Testis (tissue), 3 donors: ENCODE results near the gene PITRM1. TPM values are rescaled to one million over a fixed set of nuclear protein-coding genes. Genes with fewer than 3 reads are reported as not detected.
"Not testable (repeated sequence)": the region's sequence is repeated elsewhere in the genome, so short reads cannot be mapped to it uniquely, and the experiment has no call there.

Experiments
- DNase-seq: peaks from one replicate; pipeline ENCODE4 v3.0.0-alpha.2; 2019
- H3K27ac ChIP-seq, 2 donors: fragments of 200-600 bp; sonication (generic); one replicate each; pipeline ENCODE4 v1.5.1; 2019
- H3K27me3 ChIP-seq: fragments of 200-600 bp; sonication (generic); one replicate; pipeline ENCODE4 v1.5.1; 2019
- H3K36me3 ChIP-seq: fragments of 200-600 bp; sonication (generic); one replicate; pipeline ENCODE4 v1.5.1; 2017; ENCODE audit warnings: low read depth; ENCODE audit errors: missing control alignments
- H3K4me1 ChIP-seq: fragments of 200-600 bp; sonication (generic); one replicate; pipeline ENCODE4 v1.5.1; 2019
- H3K4me3 ChIP-seq, 2 donors: fragments of 200-600 bp; sonication (generic); one replicate each; pipeline ENCODE4 v1.5.1; 2017 to 2019
- H3K9me3 ChIP-seq: fragments of 200-600 bp; sonication (generic); one replicate; pipeline ENCODE4 v1.5.1; 2017
- CTCF ChIP-seq, 3 experiments: fragments of 450-650 bp in 2 of 3; fragments of 200-600 bp in 1 of 3; sonication (generic) in 1 of 3; IDR thresholded peaks; one replicate each; pipeline ENCODE4 v1.5.1; 2016 to 2019; ENCODE audit warnings: antibody characterized with exemption in 3 of 3, mild to moderate bottlenecking in 2 of 3, moderate library complexity in 1 of 3
- POLR2A ChIP-seq: fragments of 450-650 bp; IDR thresholded peaks from one replicate; pipeline ENCODE4 v1.6.1; 2017; ENCODE audit warnings: antibody characterized with exemption, mild to moderate bottlenecking, moderate library complexity
- WGBS, 2 donors: methylation state at CpG; one replicate each; pipeline ENCODE4 v1.1.5; 2018; 5-methylcytosine and 5-hydroxymethylcytosine counted together
- intact Hi-C: fragments of 100-400 bp; cut with DNase I; formaldehyde crosslinking; loops from one replicate; pipeline ENCODE4 v1.15.1; 2023; ENCODE audit warnings: low total_unique reads
- polyA plus RNA-seq: library from polyadenylated mRNA; stranded (reverse); fragments of 350-450 nt; fragmentation: Illumina TruSeq; extraction: RNeasy Lipid Tissue Mini Kit (QIAGEN cat#74804); gene quantifications from one replicate; pipeline ENCODE4 v1.2.3, GENCODE V29; 2014; ENCODE audit warnings: low read depth, low replicate concordance; ENCODE audit not compliant: insufficient read depth
- total RNA-seq, 2 donors: library from RNA; depleted of rRNA; stranded (reverse); fragments of >200 nt; gene quantifications; one replicate each; pipeline ENCODE4 v1.2.3, GENCODE V29; 2016

Gene PITRM1
- total and polyA plus RNA-seq, 3 donors from 2014 or later: 109 to 162 (median 125) TPM

GRCh38 chr10:3173171-3173878, 743 bp upstream of the PITRM1 start:
- no peaks in the 10 kb centered on the region for H3K36me3 ChIP-seq
- TF ChIP-seq CTCF (IDR thresholded peaks at IDR 0.05) (no peak), POLR2A (no peak)
- intact Hi-C loops: no loop called here
- H3K27me3 ChIP-seq: no peaks in the 10 kb centered on the region
- peak overlapping the region; percentile 84 to 90 for H3K4me3 ChIP-seq
- no peak overlapping the region for H3K27ac ChIP-seq
- H3K9me3 ChIP-seq: no peaks in the 10 kb centered on the region
- DNase-seq: peak; percentile 88
- 35 to 37% methylated on average over 17 to 26 of the region's 26 CpGs for WGBS, 2 donors
- H3K4me1 ChIP-seq: peaks cover 22% of the 10 kb centered on the region

- peaks cover 22% of the 10 kb centered on the region for H3K4me1 ChIP-seq
- peak overlapping the region; percentile 55 to 81 for H3K27ac ChIP-seq
- intact Hi-C loops: no loop called here
- H3K4me3 ChIP-seq: peak overlapping the region; percentile 84 to 90
- H3K27me3 ChIP-seq: no peaks in the 10 kb centered on the region
- 1% methylated on average over 21 of the region's 21 CpGs for WGBS, 2 donors
- TF ChIP-seq POLR2A (no peak), CTCF (IDR thresholded peaks at IDR 0.05) (no peak)
- no peaks in the 10 kb centered on the region for H3K36me3 ChIP-seq
- no peaks in the 10 kb centered on the region for H3K9me3 ChIP-seq
- DNase-seq: peak; percentile 47
Observed at GRCh38 chr10:3172081-3172445, 519 bp downstream of the PITRM1 start.

GRCh38 chr10:3171488-3171887, 1.1 kb downstream of the PITRM1 start:
- H3K27me3 ChIP-seq, H3K9me3 ChIP-seq, H3K36me3 ChIP-seq, DNase-seq, intact Hi-C loops: not testable (repeated sequence)
- H3K4me1 ChIP-seq: peaks cover 22% of the 10 kb centered on the region
- peak overlapping the region; percentile 84 to 90 for H3K4me3 ChIP-seq
- H3K27ac ChIP-seq: peak overlapping the region in 1 of 2 donors; percentile 81
- 73% methylated on average over 11 of the region's 11 CpGs for WGBS, 2 donors

GRCh38 chr10:3169673-3170072, 2.9 kb downstream of the PITRM1 start:
- Histone ChIP-seq H3K27ac (no peak overlapping the region), H3K4me3 (no peak overlapping the region), H3K4me1 (peaks cover 22% of the 10 kb centered on the region), H3K9me3 (no peaks in the 10 kb centered on the region), H3K36me3 (no peaks in the 10 kb centered on the region), H3K27me3 (no peaks in the 10 kb centered on the region)
- intact Hi-C loops: no loop called here
- no peak for DNase-seq
- TF ChIP-seq CTCF (IDR thresholded peaks at IDR 0.05): no peak
- TF ChIP-seq POLR2A: no peak
- WGBS, 2 donors: 84 to 88% methylated on average over 10 of the region's 10 CpGs

- Histone ChIP-seq H3K4me3 (no peak overlapping the region), H3K27ac (no peak overlapping the region), H3K9me3 (no peaks in the 10 kb centered on the region), H3K27me3 (no peaks in the 10 kb centered on the region), H3K4me1 (peaks cover 22% of the 10 kb centered on the region), H3K36me3 (no peaks in the 10 kb centered on the region)
- WGBS, 2 donors: 68 to 73% methylated on average over 10 of the region's 10 CpGs
- intact Hi-C loops: no loop called here
- TF ChIP-seq CTCF (IDR thresholded peaks at IDR 0.05) (no peak), POLR2A (no peak)
- DNase-seq: peak; percentile 70
Observed at GRCh38 chr10:3169271-3169670, 3.3 kb downstream of the PITRM1 start.
